Osteoblast (primary cell): ENCODE results near the gene HOXA3. TPM values are rescaled to one million over a fixed set of nuclear protein-coding genes. Genes with fewer than 3 reads are reported as not detected.
A peak's percentile ranks its signal among the peaks of the same experiment; 100 is the strongest.

Experiments
- DNase-seq: peaks from one replicate; pipeline ENCODE4 v3.0.0; 2011; ENCODE audit warnings: low spot score, mixed read lengths; ENCODE audit not compliant: insufficient read length; ENCODE audit errors: missing footprints
- H2AFZ ChIP-seq: 2 replicates; pipeline ENCODE4 v1.6.0; 2011; ENCODE audit warnings: mild to moderate bottlenecking, low read length
- H3K27ac ChIP-seq: 2 replicates; pipeline ENCODE4 v1.5.1; 2011; ENCODE audit warnings: mild to moderate bottlenecking, low read depth, low read length, moderate library complexity
- H3K27me3 ChIP-seq: 2 replicates; pipeline ENCODE4 v1.6.0; 2012; ENCODE audit warnings: mild to moderate bottlenecking, control low read depth, inconsistent platforms, low read length, moderate library complexity; ENCODE audit not compliant: insufficient read depth
- H3K36me3 ChIP-seq: 2 replicates; pipeline ENCODE4 v1.5.1; 2011; ENCODE audit warnings: mild to moderate bottlenecking, low read length, control low read depth, moderate library complexity; ENCODE audit not compliant: insufficient read depth
- H3K4me1 ChIP-seq: 2 replicates; pipeline ENCODE4 v1.5.1; 2011; ENCODE audit warnings: mild to moderate bottlenecking, low read length, control low read depth, moderate library complexity; ENCODE audit not compliant: insufficient read depth
- H3K4me2 ChIP-seq: 2 replicates; pipeline ENCODE4 v1.6.0; 2011; ENCODE audit warnings: mild to moderate bottlenecking, low read length; ENCODE audit not compliant: insufficient read depth
- H3K4me3 ChIP-seq: fragments of 200-600 bp; sonication (generic); 3 replicates; pipeline ENCODE4 v1.5.1; 2012; ENCODE audit warnings: mild to moderate bottlenecking, low read length, inconsistent platforms; ENCODE audit not compliant: insufficient read depth
- H3K79me2 ChIP-seq: 2 replicates; pipeline ENCODE4 v1.6.0; 2012; ENCODE audit warnings: mild to moderate bottlenecking, low read length, control low read depth, inconsistent platforms; ENCODE audit not compliant: insufficient read depth
- H3K9me3 ChIP-seq: 2 replicates; pipeline ENCODE4 v1.5.1; 2011; ENCODE audit warnings: low read depth, low read length, control low read depth
- H4K20me1 ChIP-seq: 2 replicates; pipeline ENCODE4 v1.6.0; 2012; ENCODE audit warnings: mild to moderate bottlenecking, low read length, control low read depth; ENCODE audit not compliant: insufficient read depth
- CTCF ChIP-seq: IDR thresholded peaks from 2 replicates; pipeline ENCODE4 v1.5.1; 2011; ENCODE audit warnings: mild to moderate bottlenecking, low read depth, low read length, moderate library complexity; ENCODE audit errors: extremely low read depth
- total RNA-seq: library from RNA; depleted of rRNA; stranded (reverse); fragments of >200 nt; gene quantifications from 2 replicates; pipeline ENCODE4 v1.2.3, GENCODE V29; 2012

HOXA3 gene
- total RNA-seq: 3.5 and 4.0 TPM in 2 replicates

DNA sequence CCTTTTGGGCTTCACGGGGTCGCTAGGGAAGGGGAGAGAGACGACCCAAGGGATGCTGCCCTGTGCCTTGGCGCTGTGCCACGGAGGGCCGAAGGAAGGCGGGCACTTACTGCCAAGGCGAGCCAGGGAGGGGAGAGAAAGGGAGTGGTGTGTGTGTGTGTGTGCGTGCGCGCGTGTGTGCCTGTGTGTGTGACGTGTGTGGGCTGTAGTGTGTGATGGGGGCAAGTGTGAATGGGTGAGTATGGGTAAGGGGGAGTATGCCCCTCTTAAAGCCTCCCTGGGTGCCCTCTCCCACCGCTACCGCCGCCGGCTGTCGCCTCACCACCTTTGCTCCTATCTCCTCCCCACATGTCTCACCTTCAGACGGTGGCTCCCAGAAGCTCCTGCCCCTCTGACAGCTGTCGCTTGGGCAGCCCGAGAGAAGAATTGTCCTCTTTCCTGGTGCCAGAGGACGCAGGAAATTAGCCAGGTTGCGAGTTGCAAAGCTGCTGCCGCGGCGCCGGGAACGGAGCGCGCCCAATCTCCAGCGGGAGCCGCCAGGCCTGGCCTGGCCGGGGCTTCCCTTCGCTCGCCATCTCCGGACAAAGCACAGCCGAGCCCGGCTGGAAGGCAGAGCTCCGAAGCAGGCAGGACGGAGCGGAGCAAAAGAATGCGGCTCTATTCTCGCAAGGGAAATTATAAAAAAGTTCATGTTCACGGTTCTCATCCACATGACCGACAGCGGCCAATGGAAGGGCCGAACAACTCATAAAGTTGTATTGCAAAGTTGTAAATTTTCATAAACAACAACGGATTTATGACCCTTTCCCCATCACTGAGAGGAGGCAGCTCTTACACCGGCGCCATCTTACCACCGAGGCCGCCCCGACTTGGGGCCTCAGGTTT, at the start of gene HOXA3:
HOXA3 (minus strand) TSS at position 653 of the 885 bp plus-strand sequence. CDS start 41,943 bp downstream, outside the sequence.
- Histone ChIP-seq H3K4me2 (peak within 1 kb of the TSS; percentile 99), H3K4me3 (peak within 1 kb of the TSS; percentile 93), H3K4me1 (peaks cover 53% of the 10 kb centered on the region), H3K79me2 (peaks cover 86% of the 10 kb centered on the region), H3K27ac (peak within 1 kb of the TSS; percentile 88), H2AFZ (peak within 1 kb of the TSS; percentile 95), H3K36me3 (peaks cover 4% of the 10 kb centered on the region), H3K9me3 (no peaks in the 10 kb centered on the region), H4K20me1 (peaks cover 9% of the 10 kb centered on the region), H3K27me3 (no peaks in the 10 kb centered on the region)
- peak; percentile 97 for DNase-seq
- no peak for TF ChIP-seq CTCF

GRCh38 chr7:27201580-27202017, 49.2 kb upstream of the HOXA3 start:
- peaks cover 46% of the 10 kb centered on the region for H3K79me2 ChIP-seq
- peak overlapping the region; percentile 83 for H3K4me2 ChIP-seq
- no peaks in the 10 kb centered on the region for H3K9me3 ChIP-seq
- H4K20me1 ChIP-seq: peaks cover 9% of the 10 kb centered on the region
- no peak for TF ChIP-seq CTCF
- peaks cover 28% of the 10 kb centered on the region for H3K27me3 ChIP-seq
- H3K27ac ChIP-seq: peak overlapping the region; percentile 36
- H3K4me1 ChIP-seq: peaks cover 18% of the 10 kb centered on the region
- H3K4me3 ChIP-seq: peak overlapping the region; percentile 80
- peak overlapping the region; percentile 3 for H2AFZ ChIP-seq
- H3K36me3 ChIP-seq: no peaks in the 10 kb centered on the region
- peak; percentile 69 for DNase-seq

- H2AFZ ChIP-seq: peak overlapping the region; percentile 62
- H3K4me3 ChIP-seq: peak overlapping the region; percentile 80
- H3K79me2 ChIP-seq: peaks cover 52% of the 10 kb centered on the region
- no peaks in the 10 kb centered on the region for H3K36me3 ChIP-seq
- H3K4me2 ChIP-seq: peak overlapping the region; percentile 83
- no peak for TF ChIP-seq CTCF
- no peak for DNase-seq
- H3K27me3 ChIP-seq: peaks cover 23% of the 10 kb centered on the region
- peaks cover 23% of the 10 kb centered on the region for H3K4me1 ChIP-seq
- H3K9me3 ChIP-seq: no peaks in the 10 kb centered on the region
- peaks cover 13% of the 10 kb centered on the region for H4K20me1 ChIP-seq
- H3K27ac ChIP-seq: peak overlapping the region; percentile 21
Observed at GRCh38 chr7:27200761-27201579, 48.6 kb upstream of the HOXA3 start.
